HepG2 (cell line): ENCODE data around the gene NT5C. TPM values are rescaled to one million over a fixed set of nuclear protein-coding genes. Genes with fewer than 3 reads are reported as not detected.

ENCODE experiments used
- ARNT2 ChIP-seq: sonication (generic); formaldehyde crosslinking; IDR thresholded peaks from 2 replicates; pipeline ENCODE4 v1.8.0; 2022; ENCODE audit warnings: mild to moderate bottlenecking, low read depth, missing genetic modification reagents, moderate library complexity
- CBFB ChIP-seq: sonication (generic); formaldehyde crosslinking; IDR thresholded peaks from 2 replicates; pipeline ENCODE4 v1.4.0; 2020; ENCODE audit warnings: missing genetic modification reagents
- GATAD2A ChIP-seq: IDR thresholded peaks from 2 replicates; pipeline ENCODE4 v1.6.1; 2016
- HDAC1 ChIP-seq: sonication (generic); formaldehyde crosslinking; IDR thresholded peaks from 2 replicates; pipeline ENCODE4 v1.5.1; 2020; ENCODE audit warnings: mild to moderate bottlenecking, missing genetic modification reagents
- HNRNPL ChIP-seq: fragments of 200-400 bp; formaldehyde crosslinking; IDR thresholded peaks from 2 replicates; pipeline ENCODE4 v1.6.1; 2017; ENCODE audit warnings: mild to moderate bottlenecking, low read depth, low read length
- RARA ChIP-seq: IDR thresholded peaks from 2 replicates; pipeline ENCODE4 v1.6.1; 2016; ENCODE audit warnings: missing genetic modification reagents, missing compliant biosample characterization
- RBFOX2 ChIP-seq: fragments of 200-400 bp; formaldehyde crosslinking; IDR thresholded peaks from 2 replicates; pipeline ENCODE4 v1.6.1; 2017; ENCODE audit warnings: low read depth, mild to moderate bottlenecking, low read length
- RCOR2 ChIP-seq: IDR thresholded peaks from 2 replicates; pipeline ENCODE4 v1.6.1; 2016; ENCODE audit warnings: missing biosample characterization, missing genetic modification reagents
- SPEN ChIP-seq: sonication (generic); formaldehyde crosslinking; IDR thresholded peaks from 2 replicates; pipeline ENCODE4 v1.5.1; 2020; ENCODE audit warnings: low read depth, mild to moderate bottlenecking, missing genetic modification reagents
- TAF15 ChIP-seq: fragments of 200-400 bp; formaldehyde crosslinking; IDR thresholded peaks from one replicate; pipeline ENCODE4 v1.6.1; 2018; ENCODE audit warnings: mild to moderate bottlenecking, low read depth, low read length; ENCODE audit not compliant: poor library complexity, severe bottlenecking
- ZBTB38 ChIP-seq: sonication (generic); formaldehyde crosslinking; IDR thresholded peaks from 2 replicates; pipeline ENCODE4 v1.5.1; 2020; ENCODE audit warnings: mild to moderate bottlenecking, missing genetic modification reagents
- ZMAT3 ChIP-seq: sonication (generic); formaldehyde crosslinking; conservative IDR thresholded peaks from 2 replicates; pipeline ENCODE4 v1.7.0; 2021; ENCODE audit warnings: missing genetic modification reagents
- ZNF207 ChIP-seq: fragments of 450-650 bp; IDR thresholded peaks from 2 replicates; pipeline ENCODE4 v1.6.1; 2016; ENCODE audit warnings: antibody characterized with exemption, borderline replicate concordance
- ZNF292 ChIP-seq: sonication (generic); formaldehyde crosslinking; IDR thresholded peaks from 2 replicates; pipeline ENCODE4 v1.8.1; 2022; ENCODE audit warnings: mild to moderate bottlenecking, low read depth, missing genetic modification reagents, borderline replicate concordance
- ZNF484 ChIP-seq: sonication (generic); formaldehyde crosslinking; IDR thresholded peaks from 2 replicates; pipeline ENCODE4 v1.5.1; 2020; ENCODE audit warnings: mild to moderate bottlenecking, low read depth, missing genetic modification reagents, borderline replicate concordance
- ZNF746 ChIP-seq: sonication (generic); formaldehyde crosslinking; IDR thresholded peaks from 2 replicates; pipeline ENCODE4 v1.8.0; 2022; ENCODE audit warnings: mild to moderate bottlenecking, missing genetic modification reagents
- ZNF891 ChIP-seq: sonication (generic); formaldehyde crosslinking; IDR thresholded peaks from 2 replicates; pipeline ENCODE4 v1.5.0; 2020; ENCODE audit warnings: mild to moderate bottlenecking, missing genetic modification reagents
- polyA plus RNA-seq, 8 experiments: library from polyadenylated mRNA; depleted of rRNA in 3 of 8; stranded (reverse) in 7 of 8; unstranded in 1 of 8; fragments of >200 nt; fragmentation: Illumina TruSeq in 4 of 8; extraction: Trizol in 4 of 8; gene quantifications; 2 replicates each; pipeline versions ENCODE4 v1.2.1 to v1.2.3, GENCODE V29; 2011 to 2016; ENCODE audit warnings: low read depth in 4 of 8, missing spikeins in 1 of 8, mixed read lengths in 1 of 8; ENCODE audit not compliant: insufficient read depth in 1 of 8
- total RNA-seq, 5 experiments: library from RNA; depleted of rRNA; stranded (reverse); fragments of >200 nt; fragmentation: Illumina TruSeq; extraction: Trizol; gene quantifications; 2 replicates each; pipeline ENCODE4 v1.2.3, GENCODE V29; 2016; ENCODE audit warnings: low read depth in 1 of 5
- TF ChIP-seq, protein P1 (sequence below): sonication (generic); formaldehyde crosslinking; IDR thresholded peaks from 2 replicates; pipeline ENCODE4 v1.5.1; 2020; ENCODE audit warnings: missing genetic modification reagents, mild to moderate bottlenecking, borderline replicate concordance
- TF ChIP-seq, protein P2 (sequence below): sonication (generic); formaldehyde crosslinking; IDR thresholded peaks from 2 replicates; pipeline ENCODE4 v1.5.1; 2020; ENCODE audit warnings: missing genetic modification reagents, mild to moderate bottlenecking, borderline replicate concordance
- TF ChIP-seq, protein P3 (sequence below): IDR thresholded peaks from 2 replicates; pipeline ENCODE4 v1.6.1; 2016; ENCODE audit warnings: missing compliant biosample characterization, missing genetic modification reagents, borderline replicate concordance
- TF ChIP-seq, protein P4 (sequence below): sonication (generic); formaldehyde crosslinking; IDR thresholded peaks from 2 replicates; pipeline ENCODE4 v1.5.1; 2020; ENCODE audit warnings: missing genetic modification reagents, mild to moderate bottlenecking, borderline replicate concordance

NT5C gene
- total and polyA plus RNA-seq, 2 of the 13 experiments (the other 11 are each of a cell fraction or from before 2014, with no cell fraction given), result 42.8 to 48.6 TPM

DNA sequence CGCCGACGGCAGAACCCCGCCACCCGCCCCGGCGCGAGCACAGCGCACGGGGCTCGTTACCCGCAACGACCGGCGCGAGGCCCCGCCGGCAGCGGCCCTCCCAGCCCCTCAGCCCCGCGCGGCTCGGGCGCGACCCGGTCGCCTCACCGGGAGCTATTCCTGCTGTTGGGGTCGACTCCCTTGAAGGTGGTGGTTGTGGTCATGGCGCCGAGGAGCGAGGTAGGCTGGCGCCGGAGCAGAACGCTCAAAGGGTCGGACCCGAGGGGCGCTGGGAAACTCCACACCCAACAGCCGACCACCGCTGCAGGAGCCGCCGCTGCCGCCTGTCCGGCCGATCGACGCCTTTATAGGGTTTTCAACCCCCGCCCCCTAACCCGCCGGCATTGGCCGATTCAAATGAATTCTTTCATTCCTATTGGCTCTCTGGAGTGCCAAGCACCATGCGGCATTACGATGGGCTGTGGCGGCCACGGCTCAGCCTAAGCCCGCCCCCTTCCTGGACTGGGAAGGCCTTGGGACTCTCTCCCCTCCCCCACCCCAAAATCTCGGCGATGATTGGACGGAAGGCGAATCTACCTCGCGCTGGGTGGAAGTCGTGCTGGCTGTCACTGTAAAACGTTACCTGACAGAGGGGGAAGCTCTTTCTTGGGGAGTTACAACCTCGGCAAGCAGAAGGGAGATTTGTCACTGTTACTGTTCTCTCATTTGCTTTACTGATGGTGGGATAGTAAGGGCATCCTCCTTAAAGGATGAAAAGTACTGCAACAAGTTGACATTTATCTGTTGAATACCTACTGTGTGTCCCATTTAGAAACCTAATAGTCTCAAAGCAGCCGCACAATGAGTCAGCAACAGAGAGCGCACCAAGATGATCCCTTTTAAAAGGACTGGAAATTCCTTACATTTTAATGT lies 22.9 kb upstream of the NT5C start, which contains the start of gene JPT1 (continued):
- TF ChIP-seq, protein P1, sequence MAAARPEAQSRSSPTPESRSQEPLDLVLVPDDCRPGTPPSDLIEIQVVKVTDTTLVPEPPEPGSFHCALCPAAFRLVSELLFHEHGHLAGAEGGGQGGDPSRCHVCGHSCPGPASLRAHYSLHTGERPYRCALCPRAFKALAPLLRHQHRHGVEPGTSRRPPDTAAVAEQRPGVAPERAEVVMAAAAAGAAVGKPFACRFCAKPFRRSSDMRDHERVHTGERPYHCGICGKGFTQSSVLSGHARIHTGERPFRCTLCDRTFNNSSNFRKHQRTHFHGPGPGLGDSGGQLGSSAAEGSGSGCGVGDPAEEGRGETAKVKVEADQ (CRISPR knock-in tag), result peak; percentile 94
- TF ChIP-seq ZMAT3, result peak; percentile 95
- TF ChIP-seq, protein P2, sequence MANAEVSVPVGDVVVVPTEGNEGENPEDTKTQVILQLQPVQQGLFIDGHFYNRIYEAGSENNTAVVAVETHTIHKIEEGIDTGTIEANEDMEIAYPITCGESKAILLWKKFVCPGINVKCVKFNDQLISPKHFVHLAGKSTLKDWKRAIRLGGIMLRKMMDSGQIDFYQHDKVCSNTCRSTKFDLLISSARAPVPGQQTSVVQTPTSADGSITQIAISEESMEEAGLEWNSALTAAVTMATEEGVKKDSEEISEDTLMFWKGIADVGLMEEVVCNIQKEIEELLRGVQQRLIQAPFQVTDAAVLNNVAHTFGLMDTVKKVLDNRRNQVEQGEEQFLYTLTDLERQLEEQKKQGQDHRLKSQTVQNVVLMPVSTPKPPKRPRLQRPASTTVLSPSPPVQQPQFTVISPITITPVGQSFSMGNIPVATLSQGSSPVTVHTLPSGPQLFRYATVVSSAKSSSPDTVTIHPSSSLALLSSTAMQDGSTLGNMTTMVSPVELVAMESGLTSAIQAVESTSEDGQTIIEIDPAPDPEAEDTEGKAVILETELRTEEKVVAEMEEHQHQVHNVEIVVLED (CRISPR knock-in tag), result 0 out of 2 replicates have a peak, but pooled peaks have one; percentile 56
- TF ChIP-seq GATAD2A (CRISPR knock-in tag), result peak; percentile 38; the same call in 1 of the 2 replicates
- TF ChIP-seq CBFB, result no peak; the same call in 1 of the 2 replicates
- TF ChIP-seq RCOR2 (CRISPR knock-in tag), result no peak
- peak; percentile 99 for TF ChIP-seq ZNF891 (CRISPR knock-in tag)
- TF ChIP-seq, protein P3, sequence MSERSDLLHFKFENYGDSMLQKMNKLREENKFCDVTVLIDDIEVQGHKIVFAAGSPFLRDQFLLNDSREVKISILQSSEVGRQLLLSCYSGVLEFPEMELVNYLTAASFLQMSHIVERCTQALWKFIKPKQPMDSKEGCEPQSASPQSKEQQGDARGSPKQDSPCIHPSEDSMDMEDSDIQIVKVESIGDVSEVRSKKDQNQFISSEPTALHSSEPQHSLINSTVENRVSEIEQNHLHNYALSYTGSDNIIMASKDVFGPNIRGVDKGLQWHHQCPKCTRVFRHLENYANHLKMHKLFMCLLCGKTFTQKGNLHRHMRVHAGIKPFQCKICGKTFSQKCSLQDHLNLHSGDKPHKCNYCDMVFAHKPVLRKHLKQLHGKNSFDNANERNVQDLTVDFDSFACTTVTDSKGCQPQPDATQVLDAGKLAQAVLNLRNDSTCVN (CRISPR knock-in tag), result peak; percentile 88
- TF ChIP-seq HNRNPL, result peak; percentile 74; the same call in 1 of the 2 replicates
- no peak for TF ChIP-seq ZNF207
- peak; percentile 67 for TF ChIP-seq SPEN (CRISPR knock-in tag)
- peak; percentile 80 for TF ChIP-seq ZNF292
- peak; percentile 71; the same call in 1 of the 2 replicates for TF ChIP-seq ZNF746 (CRISPR knock-in tag)
- TF ChIP-seq ARNT2 (CRISPR knock-in tag), result peak; percentile 91
- peak; percentile 99 for TF ChIP-seq RBFOX2
- TF ChIP-seq, protein P4, sequence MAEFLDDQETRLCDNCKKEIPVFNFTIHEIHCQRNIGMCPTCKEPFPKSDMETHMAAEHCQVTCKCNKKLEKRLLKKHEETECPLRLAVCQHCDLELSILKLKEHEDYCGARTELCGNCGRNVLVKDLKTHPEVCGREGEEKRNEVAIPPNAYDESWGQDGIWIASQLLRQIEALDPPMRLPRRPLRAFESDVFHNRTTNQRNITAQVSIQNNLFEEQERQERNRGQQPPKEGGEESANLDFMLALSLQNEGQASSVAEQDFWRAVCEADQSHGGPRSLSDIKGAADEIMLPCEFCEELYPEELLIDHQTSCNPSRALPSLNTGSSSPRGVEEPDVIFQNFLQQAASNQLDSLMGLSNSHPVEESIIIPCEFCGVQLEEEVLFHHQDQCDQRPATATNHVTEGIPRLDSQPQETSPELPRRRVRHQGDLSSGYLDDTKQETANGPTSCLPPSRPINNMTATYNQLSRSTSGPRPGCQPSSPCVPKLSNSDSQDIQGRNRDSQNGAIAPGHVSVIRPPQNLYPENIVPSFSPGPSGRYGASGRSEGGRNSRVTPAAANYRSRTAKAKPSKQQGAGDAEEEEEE (CRISPR knock-in tag), result peak; percentile 43; the same call in 1 of the 2 replicates
- TF ChIP-seq HDAC1 (CRISPR knock-in tag), result peak; percentile 79; the same call in 1 of the 2 replicates
- TF ChIP-seq ZNF484 (CRISPR knock-in tag), result no peak
- TF ChIP-seq ZBTB38, result no peak; the same call in none of the 2 replicates
- no peak for TF ChIP-seq TAF15
- 0 out of 2 replicates have a peak, but pooled peaks have one; percentile 19 for TF ChIP-seq RARA (CRISPR knock-in tag)
